Choroid plexus epithelial cell (primary cell): ENCODE results near the gene DNASE2.
A peak's percentile ranks its signal among the peaks of the same experiment; 100 is the strongest.
"Not testable (repeated sequence)": the region's sequence is repeated elsewhere in the genome, so short reads cannot be mapped to it uniquely, and the experiment has no call there.

ENCODE experiments used
- DNase-seq: peaks from one replicate; pipeline ENCODE4 v3.0.0-alpha.2; 2010; ENCODE audit warnings: low read depth
- H3K4me3 ChIP-seq: 2 replicates; pipeline ENCODE4 v1.5.1; 2011; ENCODE audit warnings: low read depth, mild to moderate bottlenecking, control low read depth, low read length, moderate library complexity
- CTCF ChIP-seq: conservative IDR thresholded peaks from 2 replicates; pipeline ENCODE4 v1.5.1; 2011; ENCODE audit warnings: low read depth, mild to moderate bottlenecking, control low read depth, inconsistent platforms, low read length, moderate library complexity

The DNASE2 gene

GRCh38 chr19:12893582-12893981 is 12.3 kb upstream of the DNASE2 start:
- no peak for DNase-seq

GRCh38 chr19:12891553-12892021 is 10.3 kb upstream of the DNASE2 start:
- no peak for DNase-seq
- TF ChIP-seq CTCF = no peak
- peak overlapping the region; percentile 93 for H3K4me3 ChIP-seq

More at GRCh38 chr19:12893582-12893981, 12.3 kb upstream of the DNASE2 start:
- no peak for TF ChIP-seq CTCF
- H3K4me3 ChIP-seq = no peak overlapping the region

GRCh38 chr19:12890787-12891552 is 9.7 kb upstream of the DNASE2 start, which contains the start of gene GCDH:
TSS of gene GCDH (plus strand) at chr19:12891160. CDS start at chr19:12891305, 145 bp downstream.
- TF ChIP-seq CTCF = no peak
- H3K4me3 ChIP-seq = peak within 1 kb of the TSS; percentile 93
- DNase-seq = peak; percentile 99

- not testable (repeated sequence) for DNase-seq, H3K4me3 ChIP-seq
Observed at GRCh38 chr19:12890299-12890786, 9.1 kb upstream of the DNASE2 start.

GRCh38 chr19:12888006-12888603 is 6.9 kb upstream of the DNASE2 start:
- DNase-seq = no peak
- TF ChIP-seq CTCF = no peak
- H3K4me3 ChIP-seq = no peak overlapping the region

GRCh38 chr19:12886969-12887747 is 5.9 kb upstream of the DNASE2 start, which contains the start of gene KLF1:
TSS of gene KLF1 (minus strand) at chr19:12887201. CDS start at chr19:12887140, 61 bp downstream.
- DNase-seq = no peak
- no peak within 1 kb of the TSS for H3K4me3 ChIP-seq
- no peak for TF ChIP-seq CTCF

- TF ChIP-seq CTCF = no peak
- no peak for DNase-seq
- no peak overlapping the region for H3K4me3 ChIP-seq
Observed at GRCh38 chr19:12886651-12886968, 5.4 kb upstream of the DNASE2 start.
